Stimulated activated CD4-positive, alpha-beta T cell treated with anti-CD3 and anti-CD28 coated beads, Interleukin-4, amount 100 ng/mL, for 48 hours (primary cell): ENCODE measurements around the gene TNFSF12.
"Not testable (repeated sequence)": the region's sequence is repeated elsewhere in the genome, so short reads cannot be mapped to it uniquely, and the experiment has no call there.

Experiments used
- DNase-seq, 2 donors: peaks; one replicate each; pipeline ENCODE4 v3.0.0-alpha.2; 2020; ENCODE audit warnings: low read depth in 2 of 2

Gene TNFSF12

GRCh38 chr17:7587420-7588151, 38.7 kb downstream of the TNFSF12 start:
- no peak for DNase-seq

DNA sequence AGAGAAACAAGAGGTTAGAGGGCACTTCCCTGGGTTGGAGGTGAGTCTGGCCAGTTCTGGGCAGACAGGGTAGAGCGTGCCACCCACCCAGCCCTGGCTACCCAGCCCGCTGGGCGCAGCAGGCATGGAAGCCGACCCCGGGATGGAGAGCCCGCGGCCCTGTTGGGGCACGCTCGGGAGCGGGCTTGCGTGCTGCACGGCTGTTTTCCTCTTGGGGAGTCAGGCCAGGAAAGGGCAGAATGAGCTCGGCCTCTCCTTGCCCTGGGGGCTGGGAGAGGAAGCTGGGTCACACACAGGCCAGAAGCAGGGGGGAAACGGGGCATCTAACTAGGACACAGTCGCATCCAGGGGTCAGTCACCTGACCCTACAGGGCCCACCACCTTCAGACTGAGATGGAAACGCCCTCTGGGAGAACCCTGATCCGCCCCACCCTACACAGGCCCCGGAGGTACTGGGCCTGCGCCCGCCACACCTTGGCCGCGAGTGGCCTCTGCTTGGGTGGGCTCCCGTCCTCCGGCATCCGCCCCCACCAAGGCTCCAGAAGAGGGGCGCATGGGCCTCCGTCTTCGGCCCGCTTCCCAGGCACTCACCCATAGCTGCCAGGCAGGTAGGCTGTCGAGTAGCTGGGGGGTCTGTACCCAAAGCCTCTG, 39.8 kb downstream of the TNFSF12 start:
- DNase-seq = no peak

GRCh38 chr17:7589204-7589868, 40.5 kb downstream of the TNFSF12 start:
- DNase-seq = peak; percentile 51 to 57

- no peak for DNase-seq
These were observed 41.2 kb downstream of the TNFSF12 start, which contains the start of gene SOX15 for GRCh38 chr17:7589891-7590691. SOX15 (minus strand) TSS chr17:7590094; CDS start chr17:7589676, 418 bp downstream.

DNA sequence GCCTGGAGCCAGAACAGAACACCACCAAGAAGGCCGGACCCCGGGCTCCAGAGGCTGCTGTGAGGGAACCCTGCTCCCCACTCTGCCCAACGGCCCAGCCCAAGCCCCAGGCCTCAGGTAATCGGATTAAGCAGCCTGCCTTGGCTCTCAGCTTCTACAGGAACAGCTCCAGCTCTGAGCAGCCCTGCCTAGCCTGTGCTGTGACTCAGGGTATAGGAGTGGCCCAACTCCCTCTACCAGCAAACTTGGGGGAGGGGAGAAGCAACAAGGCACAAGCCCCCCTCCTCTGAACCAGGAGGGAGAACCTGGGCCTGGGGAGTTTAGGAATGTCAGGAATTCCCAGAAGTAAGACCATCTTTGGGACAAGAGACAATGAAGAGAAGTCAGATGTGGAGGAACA, 41.9 kb downstream of the TNFSF12 start:
- no peak for DNase-seq

DNA sequence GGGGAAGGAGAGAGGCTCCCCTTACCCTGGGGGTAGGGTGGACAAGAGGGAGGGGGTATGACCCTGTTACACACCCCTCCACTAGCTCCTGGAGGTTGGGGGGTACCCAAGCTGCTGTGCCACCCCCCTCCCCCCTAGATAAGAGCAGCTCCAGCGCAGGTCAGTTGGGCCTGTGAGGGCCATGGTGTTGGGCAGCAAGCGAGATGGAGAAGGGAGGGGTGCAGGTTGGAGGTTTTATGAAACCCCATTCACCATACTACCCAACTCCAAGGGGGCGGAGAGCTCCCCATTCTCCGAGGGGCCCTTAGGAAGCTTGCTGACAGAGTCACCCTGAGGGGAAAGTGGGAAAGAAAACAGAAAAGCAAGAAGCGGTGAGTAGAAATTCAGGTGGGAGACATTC, 42.7 kb downstream of the TNFSF12 start:
- no peak for DNase-seq

DNA sequence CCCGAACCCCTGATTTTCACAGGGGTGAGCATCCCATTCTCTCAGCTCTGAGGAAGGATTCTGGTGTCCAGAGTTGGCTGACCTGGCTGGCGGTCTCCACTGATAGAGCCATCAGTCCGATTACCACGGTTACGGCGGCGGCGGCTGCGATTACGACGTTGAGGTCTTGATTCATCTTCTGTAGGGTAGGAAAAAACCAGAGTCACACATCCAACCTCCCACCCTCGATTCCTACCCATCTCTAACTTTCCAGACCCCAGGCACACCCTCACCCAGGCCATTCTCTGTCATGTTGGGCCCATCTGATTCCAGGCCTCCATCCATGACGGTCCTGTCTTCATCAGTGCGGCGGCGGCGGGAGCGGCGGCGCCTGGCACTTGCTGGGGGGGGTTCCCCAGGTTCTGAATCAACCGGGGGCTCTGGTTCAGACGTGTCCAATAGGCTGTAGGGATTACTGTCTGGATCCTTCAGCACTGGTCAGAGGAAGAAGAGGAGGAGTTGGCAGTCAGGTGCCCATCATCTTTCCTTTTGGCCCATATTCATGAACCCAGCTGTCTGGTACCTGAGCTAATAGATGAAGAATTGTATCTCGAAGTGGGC, 43.7 kb downstream of the TNFSF12 start:
- DNase-seq = no peak

DNA sequence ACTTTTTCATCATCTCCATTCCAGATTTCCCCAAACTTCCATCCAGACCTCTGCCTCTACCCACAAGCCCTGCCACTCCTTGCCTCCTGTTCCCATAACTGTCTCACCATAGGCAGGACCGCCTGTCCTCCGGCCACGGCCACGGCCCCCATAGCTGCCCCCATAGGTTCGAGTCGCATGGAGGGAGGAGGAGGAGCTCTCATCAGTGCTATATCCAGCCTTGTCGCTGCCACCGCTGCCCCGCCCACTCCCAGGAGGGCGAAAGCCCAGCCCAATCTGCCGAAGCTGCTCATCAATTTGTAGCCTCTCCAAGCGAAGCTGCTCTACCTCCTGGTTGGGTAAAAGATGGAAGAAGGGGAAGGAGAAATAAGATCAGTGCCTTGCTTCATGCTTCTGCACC, 44.4 kb downstream of the TNFSF12 start:
- DNase-seq = no peak

DNA sequence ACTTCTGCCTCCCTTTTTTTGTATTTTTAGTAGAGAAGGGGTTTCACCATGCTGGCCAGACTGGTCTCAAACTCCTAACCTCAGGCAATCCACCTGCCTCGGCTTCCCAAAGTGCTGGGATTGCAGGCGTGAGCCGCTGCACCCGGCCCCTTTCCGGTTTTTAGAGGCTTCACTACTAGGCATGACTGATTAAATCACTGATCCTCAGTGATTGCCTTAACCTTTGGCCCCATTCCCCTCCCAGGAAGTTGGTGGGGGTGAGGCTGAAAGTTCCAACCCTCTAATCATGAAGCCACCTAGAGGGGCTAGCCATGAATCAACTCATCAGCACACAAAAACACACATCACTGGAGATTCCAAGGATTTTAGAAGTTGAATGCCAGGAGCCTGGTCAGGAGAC, 48.7 kb downstream of the TNFSF12 start:
- DNase-seq = not testable (repeated sequence)

GRCh38 chr17:7606280-7606679, 57.4 kb downstream of the TNFSF12 start:
- DNase-seq = no peak
